Peyer's patch (tissue), 4 donors: ENCODE measurements around the gene MLH1. TPM values are rescaled to one million over a fixed set of nuclear protein-coding genes. Genes with fewer than 3 reads are reported as not detected.

Experiments used
- DNase-seq, 3 donors: peaks; one replicate each; pipeline ENCODE4 v3.0.0-alpha.2; 2017 to 2019
- H3K27ac ChIP-seq, 4 donors: fragments of 200-600 bp; sonication (generic); one replicate each; pipeline ENCODE4 v1.5.1; 2016 to 2019
- H3K27me3 ChIP-seq, 2 donors: fragments of 200-600 bp; sonication (generic); one replicate each; pipeline ENCODE4 v1.5.1; 2019
- H3K36me3 ChIP-seq, 3 donors: fragments of 200-600 bp; sonication (generic); one replicate each; pipeline ENCODE4 v1.5.1; 2016 to 2019
- H3K4me1 ChIP-seq, 4 donors: fragments of 200-600 bp; sonication (generic); one replicate each; pipeline ENCODE4 v1.5.1; 2016 to 2019
- H3K4me3 ChIP-seq, 4 donors: fragments of 200-600 bp; sonication (generic); 1 replicate in 3 of 4; 2 replicates in 1 of 4; pipeline ENCODE4 v1.5.1; 2016 to 2019; ENCODE audit warnings: mild to moderate bottlenecking in 1 of 4
- H3K9me3 ChIP-seq, 4 donors: fragments of 200-600 bp; sonication (generic); one replicate each; pipeline ENCODE4 v1.5.1; 2016 to 2019; ENCODE audit warnings: mild to moderate bottlenecking in 1 of 4
- POLR2A ChIP-seq, 2 donors: fragments of 450-650 bp; IDR thresholded peaks; one replicate each; pipeline ENCODE4 v1.5.1; 2017; ENCODE audit warnings: antibody characterized with exemption in 2 of 2, mild to moderate bottlenecking in 2 of 2, moderate library complexity in 2 of 2
- total RNA-seq, 4 donors: library from RNA; depleted of rRNA; stranded (reverse); fragments of >200 nt; gene quantifications; one replicate each; pipeline ENCODE4 v1.1.0, GENCODE V29; 2016
- TF ChIP-seq, protein P1 (sequence below), 6 experiments: fragments of 450-650 bp in 4 of 6; fragments of 200-600 bp in 2 of 6; sonication (generic) in 1 of 6; IDR thresholded peaks; one replicate each; pipeline ENCODE4 v1.5.1; 2017 to 2019; ENCODE audit warnings: antibody characterized with exemption in 6 of 6, mild to moderate bottlenecking in 3 of 6, moderate library complexity in 1 of 6

The MLH1 gene
- total RNA-seq, 4 donors from 2014 or later = 21.4 to 149 (median 27.4) TPM

DNA sequence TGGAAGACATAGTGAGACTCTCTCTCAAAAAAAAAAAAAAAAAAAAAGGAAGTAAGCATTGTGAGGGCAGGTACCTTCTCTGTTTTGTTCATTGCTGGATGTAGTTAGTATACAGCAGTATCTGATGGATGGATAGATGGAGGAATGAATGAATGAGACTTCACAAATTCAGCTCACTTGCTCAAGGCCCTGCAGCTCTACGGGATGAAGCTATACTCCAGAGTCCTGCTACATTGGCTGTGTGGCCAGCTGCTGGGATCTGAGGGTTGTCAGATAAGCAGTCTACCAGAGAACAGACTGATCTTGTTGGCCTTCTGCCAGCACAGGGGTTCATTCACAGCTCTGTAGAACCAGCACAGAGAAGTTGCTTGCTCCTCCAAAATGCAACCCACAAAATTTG, 35.0 kb downstream of the MLH1 start:
- Histone ChIP-seq H3K4me1 (no peaks in the 10 kb centered on the region), H3K27ac (no peak overlapping the region), H3K36me3 (peaks cover 0 to 51% (median 0%) of the 10 kb centered on the region in 3 donors), H3K4me3 (no peak overlapping the region), H3K27me3 (no peaks in the 10 kb centered on the region), H3K9me3 (no peaks in the 10 kb centered on the region)
- DNase-seq = no peak
- TF ChIP-seq, protein P1, sequence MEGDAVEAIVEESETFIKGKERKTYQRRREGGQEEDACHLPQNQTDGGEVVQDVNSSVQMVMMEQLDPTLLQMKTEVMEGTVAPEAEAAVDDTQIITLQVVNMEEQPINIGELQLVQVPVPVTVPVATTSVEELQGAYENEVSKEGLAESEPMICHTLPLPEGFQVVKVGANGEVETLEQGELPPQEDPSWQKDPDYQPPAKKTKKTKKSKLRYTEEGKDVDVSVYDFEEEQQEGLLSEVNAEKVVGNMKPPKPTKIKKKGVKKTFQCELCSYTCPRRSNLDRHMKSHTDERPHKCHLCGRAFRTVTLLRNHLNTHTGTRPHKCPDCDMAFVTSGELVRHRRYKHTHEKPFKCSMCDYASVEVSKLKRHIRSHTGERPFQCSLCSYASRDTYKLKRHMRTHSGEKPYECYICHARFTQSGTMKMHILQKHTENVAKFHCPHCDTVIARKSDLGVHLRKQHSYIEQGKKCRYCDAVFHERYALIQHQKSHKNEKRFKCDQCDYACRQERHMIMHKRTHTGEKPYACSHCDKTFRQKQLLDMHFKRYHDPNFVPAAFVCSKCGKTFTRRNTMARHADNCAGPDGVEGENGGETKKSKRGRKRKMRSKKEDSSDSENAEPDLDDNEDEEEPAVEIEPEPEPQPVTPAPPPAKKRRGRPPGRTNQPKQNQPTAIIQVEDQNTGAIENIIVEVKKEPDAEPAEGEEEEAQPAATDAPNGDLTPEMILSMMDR (IDR thresholded peaks at IDR 0.05) = no peak
- no peak for TF ChIP-seq POLR2A (IDR thresholded peaks at IDR 0.05)

GRCh38 chr3:37029111-37029510, 35.8 kb downstream of the MLH1 start:
- Histone ChIP-seq H3K4me3 (no peak overlapping the region), H3K36me3 (peaks cover 0 to 45% (median 0%) of the 10 kb centered on the region in 3 donors), H3K9me3 (no peaks in the 10 kb centered on the region), H3K4me1 (no peaks in the 10 kb centered on the region), H3K27me3 (no peaks in the 10 kb centered on the region), H3K27ac (no peak overlapping the region)
- TF ChIP-seq, protein P1 (IDR thresholded peaks at IDR 0.05) = no peak
- no peak for TF ChIP-seq POLR2A (IDR thresholded peaks at IDR 0.05)
- no peak for DNase-seq

DNA sequence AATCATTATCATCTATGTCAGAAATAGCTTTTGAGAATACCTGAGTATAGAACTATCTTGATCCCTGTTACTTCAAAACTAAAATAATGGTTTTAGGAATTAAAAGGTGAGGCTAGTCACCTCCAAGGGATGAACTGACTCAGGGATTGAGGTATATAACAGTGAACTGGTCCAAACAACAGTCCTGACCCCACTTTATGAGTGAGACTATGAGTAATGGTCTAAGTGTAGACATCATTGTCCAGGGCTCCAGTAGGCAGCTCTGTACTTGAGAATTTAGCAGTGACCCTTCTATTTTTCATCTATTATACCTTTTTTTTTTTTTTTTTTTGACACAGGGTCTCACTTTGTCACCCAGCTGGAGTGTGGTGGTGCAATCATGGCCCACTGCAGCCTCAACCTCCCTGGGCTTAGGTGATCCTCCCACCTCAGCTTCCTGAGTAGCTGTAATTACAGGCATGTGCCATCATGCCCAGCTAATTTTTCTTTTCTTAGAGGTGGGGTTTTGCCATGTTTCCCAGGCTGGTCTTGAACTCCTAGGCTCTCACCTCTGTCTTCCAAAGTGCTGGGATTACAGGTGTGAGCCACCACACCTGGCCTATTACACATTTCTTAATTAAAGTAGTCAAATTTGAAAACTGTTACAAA, 36.3 kb downstream of the MLH1 start:
- no peak overlapping the region for H3K4me3 ChIP-seq
- no peaks in the 10 kb centered on the region for H3K9me3 ChIP-seq
- TF ChIP-seq, protein P1 (IDR thresholded peaks at IDR 0.05) = no peak
- TF ChIP-seq POLR2A (IDR thresholded peaks at IDR 0.05) = no peak
- peak overlapping the region in 1 of 4 donors; percentile 27 for H3K27ac ChIP-seq
- no peak for DNase-seq
- H3K36me3 ChIP-seq = peaks cover 0 to 45% (median 0%) of the 10 kb centered on the region in 3 donors
- H3K27me3 ChIP-seq = no peaks in the 10 kb centered on the region
- H3K4me1 ChIP-seq = no peaks in the 10 kb centered on the region

DNA sequence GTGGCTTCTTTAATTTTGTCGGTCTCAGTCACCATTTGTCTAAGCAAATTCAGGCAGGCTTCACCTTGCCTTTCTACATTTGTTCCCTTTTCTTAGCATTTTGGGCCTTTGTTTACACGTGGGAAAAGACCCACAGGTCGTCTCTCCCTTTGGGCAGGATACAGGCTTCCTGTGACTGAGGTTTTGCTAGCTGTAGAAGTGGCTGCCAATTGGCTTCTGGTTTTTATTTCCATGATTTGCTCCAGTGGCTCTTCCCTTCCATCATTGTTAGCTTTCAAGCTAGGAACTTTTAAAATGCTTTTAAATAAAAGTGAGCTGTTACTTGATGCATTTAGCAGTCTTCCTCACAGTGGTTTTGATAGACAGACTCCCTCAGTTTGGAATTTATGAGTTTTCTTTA, 37.3 kb downstream of the MLH1 start:
- H3K36me3 ChIP-seq = peaks cover 0 to 48% (median 0%) of the 10 kb centered on the region in 3 donors
- no peaks in the 10 kb centered on the region for H3K27me3 ChIP-seq
- H3K9me3 ChIP-seq = no peaks in the 10 kb centered on the region
- TF ChIP-seq, protein P1 (IDR thresholded peaks at IDR 0.05) = no peak
- no peak for TF ChIP-seq POLR2A (IDR thresholded peaks at IDR 0.05)
- no peak overlapping the region for H3K4me3 ChIP-seq
- no peak for DNase-seq
- no peaks in the 10 kb centered on the region for H3K4me1 ChIP-seq
- H3K27ac ChIP-seq = peak overlapping the region in 1 of 4 donors; percentile 27

- Histone ChIP-seq H3K27ac (peak overlapping the region in 1 of 4 donors; percentile 27), H3K36me3 (peaks cover 0 to 48% (median 0%) of the 10 kb centered on the region in 3 donors), H3K9me3 (no peaks in the 10 kb centered on the region), H3K4me1 (no peaks in the 10 kb centered on the region), H3K27me3 (no peaks in the 10 kb centered on the region), H3K4me3 (no peak overlapping the region)
- DNase-seq = no peak
- TF ChIP-seq, protein P1 (IDR thresholded peaks at IDR 0.05) = no peak
- no peak for TF ChIP-seq POLR2A (IDR thresholded peaks at IDR 0.05)
These were observed 37.9 kb downstream of the MLH1 start for GRCh38 chr3:37031096-37031682.
